Gastrocnemius medialis (tissue), 4 donors: ENCODE measurements around the gene KRTAP4-5. TPM values are rescaled to one million over a fixed set of nuclear protein-coding genes. Genes with fewer than 3 reads are reported as not detected.
"Not testable (repeated sequence)": the region's sequence is repeated elsewhere in the genome, so short reads cannot be mapped to it uniquely, and the experiment has no call there.

Source experiments
- ATAC-seq, 2 donors: fragments of 150-250 bp; one replicate each; pipeline ENCODE4 v1.9.1; 2016
- DNase-seq, 2 donors: peaks; one replicate each; pipeline ENCODE4 v3.0.0-alpha.2; 2019
- H3K27ac ChIP-seq, 4 donors: fragments of 200-600 bp; sonication (generic); 1 replicate in 1 of 4; 2 replicates in 3 of 4; pipeline ENCODE4 v1.5.1; 2016 to 2018; ENCODE audit warnings: mild to moderate bottlenecking in 2 of 4, moderate library complexity in 1 of 4
- H3K27me3 ChIP-seq, 3 donors: fragments of 200-600 bp; sonication (generic) in 2 of 3; 1 replicate in 1 of 3; 2 replicates in 2 of 3; pipeline versions ENCODE4 v1.5.1 to v1.6.0; 2016 to 2019; ENCODE audit warnings: mild to moderate bottlenecking in 1 of 3, moderate library complexity in 1 of 3
- H3K36me3 ChIP-seq, 2 donors: fragments of 200-600 bp; sonication (generic) in 1 of 2; one replicate each; pipeline ENCODE4 v1.5.1; 2017 to 2018
- H3K4me1 ChIP-seq, 2 donors: fragments of 200-600 bp; sonication (generic) in 1 of 2; one replicate each; pipeline ENCODE4 v1.5.1; 2016 to 2017; ENCODE audit warnings: mild to moderate bottlenecking in 2 of 2
- H3K4me3 ChIP-seq, 4 donors: fragments of 200-600 bp; sonication (generic) in 3 of 4; 1 replicate in 1 of 4; 2 replicates in 3 of 4; pipeline ENCODE4 v1.5.1; 2016 to 2019; ENCODE audit warnings: mild to moderate bottlenecking in 2 of 4
- H3K9me3 ChIP-seq, 3 donors: fragments of 200-600 bp; sonication (generic) in 2 of 3; 1 replicate in 1 of 3; 2 replicates in 2 of 3; pipeline ENCODE4 v1.5.1; 2016 to 2019
- CTCF ChIP-seq, 5 experiments: fragments of 450-650 bp in 3 of 5; fragments of 200-600 bp in 2 of 5; sonication (generic) in 2 of 5; IDR thresholded peaks in 4 of 5; conservative IDR thresholded peaks in 1 of 5; 1 replicate in 4 of 5; 2 replicates in 1 of 5; pipeline ENCODE4 v1.5.1; 2016 to 2019; ENCODE audit warnings: antibody characterized with exemption in 5 of 5, mild to moderate bottlenecking in 3 of 5, moderate library complexity in 3 of 5
- POLR2A ChIP-seq, 2 donors: fragments of 450-650 bp; IDR thresholded peaks; one replicate each; pipeline ENCODE4 v1.6.1; 2017; ENCODE audit warnings: antibody characterized with exemption in 2 of 2, mild to moderate bottlenecking in 2 of 2, moderate library complexity in 2 of 2
- in situ Hi-C, 4 donors: fragments of 200-750 bp; cut with MboI; loops; one replicate each; pipeline versions ENCODE4 v1.15.0 to v1.8.0; 2017; ENCODE audit warnings: low sequenced_read_pairs in 4 of 4
- intact Hi-C: fragments of 100-400 bp; cut with DNase I; formaldehyde crosslinking; loops from one replicate; pipeline ENCODE4 v1.15.1; 2023; ENCODE audit warnings: low total_unique reads
- total RNA-seq, 4 donors: library from RNA; depleted of rRNA; stranded (reverse); fragments of >200 nt; gene quantifications; one replicate each; pipeline versions ENCODE4 v1.1.0 to v1.2.3, GENCODE V29; 2016

The KRTAP4-5 gene
- total RNA-seq, 4 donors from 2014 or later, result not detected

- no peak for TF ChIP-seq POLR2A (IDR thresholded peaks at IDR 0.05)
- no peak for TF ChIP-seq CTCF (IDR thresholded peaks at IDR 0.05 in 4 of 5, conservative IDR thresholded peaks at IDR 0.05 in 1 of 5)
- H3K4me1 ChIP-seq, result no peaks in the 10 kb centered on the region
- no peak within 1 kb of the TSS for H3K4me3 ChIP-seq
- H3K27ac ChIP-seq, result no peak within 1 kb of the TSS
- ATAC-seq, result no peak
- no peaks in the 10 kb centered on the region for H3K36me3 ChIP-seq
- intact Hi-C loops (no loop called here), in situ Hi-C loops (no loop called here)
- H3K9me3 ChIP-seq, result no peaks in the 10 kb centered on the region
- peaks cover 0 to 3% (median 0%) of the 10 kb centered on the region in 3 donors for H3K27me3 ChIP-seq
- no peak for DNase-seq
Observed at GRCh38 chr17:41101586-41102259, 47.9 kb downstream of the KRTAP4-5 start, which contains the start of gene KRTAP4-16. Gene KRTAP4-16, minus strand, starts transcription at chr17:41102209. Its CDS starts 0 bp downstream, at chr17:41102209.

- in situ Hi-C loops, result loop anchor here in 1 of 4 donors (25.0 kb wide), 1 partner anchor 87 kb away; the partner anchor contains the start of genes KRTAP4-1, KRTAP4-2 and KRTAP9-1
- H3K4me3 ChIP-seq, DNase-seq, H3K9me3 ChIP-seq, H3K4me1 ChIP-seq, H3K36me3 ChIP-seq, intact Hi-C loops, H3K27me3 ChIP-seq, ATAC-seq, H3K27ac ChIP-seq: not testable (repeated sequence)
Observed at GRCh38 chr17:41099682-41100480, 49.7 kb downstream of the KRTAP4-5 start.

Other genes starting within 250 kb of the KRTAP4-5 start
- gene KRT23, start 212.2 kb downstream of the KRTAP4-5 start, total RNA-seq, result under 1 TPM in 1 of 4 donors, not detected in 3; 0.42 TPM
- gene KRT39, start 182.9 kb downstream of the KRTAP4-5 start, total RNA-seq, result not detected
- not detected for gene KRT40, start 165.5 kb downstream of the KRTAP4-5 start, total RNA-seq
- gene KRTAP3-3, start 155.7 kb downstream of the KRTAP4-5 start, total RNA-seq, result not detected
- not detected for gene KRTAP3-2, start 149.9 kb downstream of the KRTAP4-5 start, total RNA-seq
- not detected for gene KRTAP3-1, start 140.7 kb downstream of the KRTAP4-5 start, total RNA-seq
- gene KRTAP1-5, start 122.6 kb downstream of the KRTAP4-5 start, total RNA-seq, result not detected
- gene KRTAP1-4, start 119.6 kb downstream of the KRTAP4-5 start, total RNA-seq, result not detected
- not detected for gene KRTAP1-3, start 115.0 kb downstream of the KRTAP4-5 start, total RNA-seq
- not detected for gene KRTAP1-1, start 108.4 kb downstream of the KRTAP4-5 start, total RNA-seq
- gene KRTAP2-1, start 102.5 kb downstream of the KRTAP4-5 start, total RNA-seq, result not detected
- not detected for gene KRTAP2-2, start 94.6 kb downstream of the KRTAP4-5 start, total RNA-seq
- gene KRTAP2-3, start 89.7 kb downstream of the KRTAP4-5 start, total RNA-seq, result not detected
- not detected for gene KRTAP2-4, start 83.9 kb downstream of the KRTAP4-5 start, total RNA-seq
- gene KRTAP4-7, start 65.7 kb downstream of the KRTAP4-5 start, total RNA-seq, result not detected
- gene KRTAP4-8, start 51.7 kb downstream of the KRTAP4-5 start, total RNA-seq, result not detected
- gene KRTAP4-16, start 47.6 kb downstream of the KRTAP4-5 start, total RNA-seq, result not detected
- not detected for gene KRTAP4-9, start 44.4 kb downstream of the KRTAP4-5 start, total RNA-seq
- not detected for gene KRTAP4-11, start 31.5 kb downstream of the KRTAP4-5 start, total RNA-seq
- gene KRTAP4-12, start 25.6 kb downstream of the KRTAP4-5 start, total RNA-seq, result not detected
- not detected for gene KRTAP4-6, start 9.3 kb downstream of the KRTAP4-5 start, total RNA-seq
- gene KRTAP4-4, start 10.9 kb upstream of the KRTAP4-5 start, total RNA-seq, result not detected
- not detected for gene KRTAP4-3, start 18.4 kb upstream of the KRTAP4-5 start, total RNA-seq
- not detected for gene KRTAP4-2, start 28.4 kb upstream of the KRTAP4-5 start, total RNA-seq
- gene KRTAP4-1, start 35.1 kb upstream of the KRTAP4-5 start, total RNA-seq, result not detected
- gene KRTAP9-1, start 40.1 kb upstream of the KRTAP4-5 start, total RNA-seq, result not detected
- not detected for gene KRTAP9-2, start 76.8 kb upstream of the KRTAP4-5 start, total RNA-seq
- not detected for gene KRTAP9-3, start 82.6 kb upstream of the KRTAP4-5 start, total RNA-seq
- gene KRTAP9-8, start 88.2 kb upstream of the KRTAP4-5 start, total RNA-seq, result not detected
- not detected for gene KRTAP9-4, start 99.9 kb upstream of the KRTAP4-5 start, total RNA-seq
- gene KRTAP9-9, start 105.6 kb upstream of the KRTAP4-5 start, total RNA-seq, result not detected
- gene KRTAP9-6, start 115.6 kb upstream of the KRTAP4-5 start, total RNA-seq, result not detected
- not detected for gene KRTAP9-7, start 125.9 kb upstream of the KRTAP4-5 start, total RNA-seq
- not detected for gene KRTAP29-1, start 153.0 kb upstream of the KRTAP4-5 start, total RNA-seq
- gene KRTAP16-1, start 159.5 kb upstream of the KRTAP4-5 start, total RNA-seq, result not detected
- gene KRTAP17-1, start 165.9 kb upstream of the KRTAP4-5 start, total RNA-seq, result not detected
- gene KRT33A, start 201.0 kb upstream of the KRTAP4-5 start, total RNA-seq, result not detected
- not detected for gene KRT33B, start 220.0 kb upstream of the KRTAP4-5 start, total RNA-seq
- gene KRT34, start 232.5 kb upstream of the KRTAP4-5 start, total RNA-seq, result not detected
- 1 to 10 TPM in 1 of 4 donors, under 1 TPM in 3; 0.39 to 1.1 (median 0.62) TPM for gene KRT31, start 247.8 kb upstream of the KRTAP4-5 start, total RNA-seq